CD4-positive, alpha-beta T cell treated with Interleukin-6 at 100 ng/mL for 8 hours (primary cell): ENCODE results near the gene GAGE13.
"Not testable (repeated sequence)": the region's sequence is repeated elsewhere in the genome, so short reads cannot be mapped to it uniquely, and the experiment has no call there.

Experiments used
- DNase-seq: peaks from one replicate; pipeline ENCODE4 v3.0.0-alpha.2; 2020; ENCODE audit warnings: mixed read lengths, low spot score

GAGE13 gene

GRCh38 chrX:49331282-49331681 is at the start of gene GAGE13:
Gene GAGE13, plus strand, starts transcription at chrX:49331582. Its CDS starts 1,156 bp downstream, at chrX:49332738.
- not testable (repeated sequence) for DNase-seq

GRCh38 chrX:49282647-49283011 is 48.8 kb upstream of the GAGE13 start:
- DNase-seq, result no peak

GRCh38 chrX:49284212-49284611 is 47.2 kb upstream of the GAGE13 start:
- no peak for DNase-seq

GRCh38 chrX:49286136-49286535 is 45.2 kb upstream of the GAGE13 start:
- DNase-seq, result no peak

GRCh38 chrX:49286581-49286980 is 44.8 kb upstream of the GAGE13 start:
- no peak for DNase-seq

GRCh38 chrX:49287665-49288064 is 43.7 kb upstream of the GAGE13 start:
- no peak for DNase-seq

GRCh38 chrX:49290215-49290614 is 41.2 kb upstream of the GAGE13 start:
- DNase-seq, result no peak

GRCh38 chrX:49291615-49292337 is 39.6 kb upstream of the GAGE13 start:
- peak; percentile 60 for DNase-seq

- no peak for DNase-seq
Observed at GRCh38 chrX:49292400-49293362, 38.7 kb upstream of the GAGE13 start.

- not testable (repeated sequence) for DNase-seq
Observed at GRCh38 chrX:49299293-49299692, 32.1 kb upstream of the GAGE13 start.

GRCh38 chrX:49300703-49301102 is 30.7 kb upstream of the GAGE13 start:
- DNase-seq, result no peak

GRCh38 chrX:49303346-49303745 is 28.0 kb upstream of the GAGE13 start, which contains the start of gene GAGE10:
Gene GAGE10, plus strand, starts transcription at chrX:49303646. Its CDS starts 1,214 bp downstream, at chrX:49304860.
- DNase-seq, result no peak

- DNase-seq, result not testable (repeated sequence)
Observed at GRCh38 chrX:49307775-49308174, 23.6 kb upstream of the GAGE13 start.

- DNase-seq, result peak; percentile 33
Observed at GRCh38 chrX:49308604-49309269, 22.6 kb upstream of the GAGE13 start.

GRCh38 chrX:49309401-49309981 is 21.9 kb upstream of the GAGE13 start:
- no peak for DNase-seq

GRCh38 chrX:49310371-49310770 is 21.0 kb upstream of the GAGE13 start:
- DNase-seq, result no peak

- DNase-seq, result no peak
Observed at GRCh38 chrX:49312176-49312575, 19.2 kb upstream of the GAGE13 start.

GRCh38 chrX:49316085-49316484 is 15.3 kb upstream of the GAGE13 start:
- no peak for DNase-seq

- DNase-seq, result not testable (repeated sequence)
Observed at GRCh38 chrX:49321737-49322136, 9.6 kb upstream of the GAGE13 start, which contains the start of gene GAGE12J. Gene GAGE12J, plus strand, starts transcription at chrX:49322037. Its CDS starts 1,157 bp downstream, at chrX:49323194.

- not testable (repeated sequence) for DNase-seq
Observed at GRCh38 chrX:49322266-49322665, 9.1 kb upstream of the GAGE13 start.

GRCh38 chrX:49323735-49324134 is 7.6 kb upstream of the GAGE13 start:
- not testable (repeated sequence) for DNase-seq

GRCh38 chrX:49330421-49330820 is 961 bp upstream of the GAGE13 start:
- not testable (repeated sequence) for DNase-seq
